Gastrocnemius medialis (tissue), 4 donors: ENCODE measurements around the gene RIMBP2. TPM values are rescaled to one million over a fixed set of nuclear protein-coding genes. Genes with fewer than 3 reads are reported as not detected.

Experiments
- total RNA-seq, 4 donors: library from RNA; depleted of rRNA; stranded (reverse); fragments of >200 nt; gene quantifications; one replicate each; pipeline versions ENCODE4 v1.1.0 to v1.2.3, GENCODE V29; 2016

The RIMBP2 gene
- total RNA-seq, 4 donors from 2014 or later, result 0.76 to 2.2 (median 1.2) TPM; not detected in 1

Other genes starting within 250 kb of the RIMBP2 start
- 10 to 100 TPM in 1 of 4 donors, 1 to 10 TPM in 3; 4.8 to 12.0 (median 9.1) TPM for gene STX2, start 123.0 kb upstream of the RIMBP2 start, total RNA-seq
- gene RAN, start 155.8 kb upstream of the RIMBP2 start, total RNA-seq, result 100 to 1,000 TPM; 125 to 299 (median 197) TPM
- gene ADGRD1, start 237.6 kb upstream of the RIMBP2 start, total RNA-seq, result 1 to 10 TPM; 5.3 to 9.6 (median 8.2) TPM